Measurements from ENCODE around the gene HTR3C. TPM values are rescaled to one million over a fixed set of nuclear protein-coding genes. Genes with fewer than 3 reads are reported as not detected.

The HTR3C gene
- total and polyA plus RNA-seq, 10 donors, result not detected

DNA sequence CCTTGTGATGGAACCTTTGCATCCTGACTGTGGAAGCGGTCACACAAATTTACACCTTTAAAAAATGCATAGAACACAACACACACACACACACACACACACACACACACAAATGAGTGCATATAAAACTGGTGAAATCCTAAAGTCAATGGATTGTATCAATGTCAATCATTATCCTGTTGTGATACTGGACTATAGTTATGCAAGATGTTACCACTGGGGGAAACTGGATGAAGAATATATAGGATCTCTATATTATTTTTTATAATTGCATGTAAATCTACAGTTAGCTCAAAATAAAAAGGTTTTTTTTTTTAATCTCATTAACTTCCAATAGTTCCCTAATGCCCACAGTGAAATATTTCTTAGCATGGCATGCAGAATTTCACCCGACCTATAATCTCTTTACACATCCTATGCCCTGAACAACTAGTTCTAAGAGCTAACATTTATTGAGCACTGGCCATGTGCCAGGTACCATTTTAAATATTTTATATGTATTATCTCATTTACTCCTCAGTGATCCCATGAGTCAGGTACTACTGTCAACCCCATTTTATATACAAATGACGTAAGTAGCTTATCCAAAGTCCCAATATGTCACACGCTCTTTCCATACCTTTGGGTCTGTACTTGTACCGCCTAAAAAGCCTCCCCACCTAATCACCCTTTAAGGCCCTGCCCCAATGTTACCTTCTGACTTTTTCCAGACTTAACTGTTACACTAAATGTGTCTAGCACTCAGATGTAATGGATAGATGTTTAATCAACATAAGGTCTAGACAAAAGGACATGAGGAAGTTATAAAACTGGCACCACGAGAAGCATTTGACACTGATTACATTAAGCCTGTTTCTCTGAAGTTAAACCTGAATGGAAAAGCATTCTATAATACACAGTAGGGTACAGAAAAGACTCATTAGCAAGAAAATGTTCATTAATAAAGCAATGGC is 40.6 kb upstream of the HTR3C start:
- intact Hi-C loops (cut with DNase I; ENCODE audit: low total_unique reads), result no loop called here
- peaks cover 0 to 42% (median 28%) of the 10 kb centered on the region in 6 donors for H3K4me1 ChIP-seq
- 78 to 96% (median 89%) methylated on average over 6 of the region's 6 CpGs for WGBS, 5 donors
- H3K4me3 ChIP-seq, result no peak overlapping the region
- H3K27ac ChIP-seq, result no peak overlapping the region
- no peak for DNase-seq
- H3K27me3 ChIP-seq (replicated peaks in 1 of 7), result no peaks in the 10 kb centered on the region
- no peaks in the 10 kb centered on the region for H3K9me3 ChIP-seq
- TF ChIP-seq POLR2AphosphoS5 (IDR thresholded peaks at IDR 0.05) (no peak), POLR2A (IDR thresholded peaks at IDR 0.05) (no peak)
- TF ChIP-seq, protein P1, sequence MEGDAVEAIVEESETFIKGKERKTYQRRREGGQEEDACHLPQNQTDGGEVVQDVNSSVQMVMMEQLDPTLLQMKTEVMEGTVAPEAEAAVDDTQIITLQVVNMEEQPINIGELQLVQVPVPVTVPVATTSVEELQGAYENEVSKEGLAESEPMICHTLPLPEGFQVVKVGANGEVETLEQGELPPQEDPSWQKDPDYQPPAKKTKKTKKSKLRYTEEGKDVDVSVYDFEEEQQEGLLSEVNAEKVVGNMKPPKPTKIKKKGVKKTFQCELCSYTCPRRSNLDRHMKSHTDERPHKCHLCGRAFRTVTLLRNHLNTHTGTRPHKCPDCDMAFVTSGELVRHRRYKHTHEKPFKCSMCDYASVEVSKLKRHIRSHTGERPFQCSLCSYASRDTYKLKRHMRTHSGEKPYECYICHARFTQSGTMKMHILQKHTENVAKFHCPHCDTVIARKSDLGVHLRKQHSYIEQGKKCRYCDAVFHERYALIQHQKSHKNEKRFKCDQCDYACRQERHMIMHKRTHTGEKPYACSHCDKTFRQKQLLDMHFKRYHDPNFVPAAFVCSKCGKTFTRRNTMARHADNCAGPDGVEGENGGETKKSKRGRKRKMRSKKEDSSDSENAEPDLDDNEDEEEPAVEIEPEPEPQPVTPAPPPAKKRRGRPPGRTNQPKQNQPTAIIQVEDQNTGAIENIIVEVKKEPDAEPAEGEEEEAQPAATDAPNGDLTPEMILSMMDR (IDR thresholded peaks at IDR 0.05 in 8 of 11, conservative IDR thresholded peaks at IDR 0.05 in 3 of 11), result no peak
- peaks cover 0 to 62% (median 18%) of the 10 kb centered on the region in 6 donors for H3K36me3 ChIP-seq

DNA sequence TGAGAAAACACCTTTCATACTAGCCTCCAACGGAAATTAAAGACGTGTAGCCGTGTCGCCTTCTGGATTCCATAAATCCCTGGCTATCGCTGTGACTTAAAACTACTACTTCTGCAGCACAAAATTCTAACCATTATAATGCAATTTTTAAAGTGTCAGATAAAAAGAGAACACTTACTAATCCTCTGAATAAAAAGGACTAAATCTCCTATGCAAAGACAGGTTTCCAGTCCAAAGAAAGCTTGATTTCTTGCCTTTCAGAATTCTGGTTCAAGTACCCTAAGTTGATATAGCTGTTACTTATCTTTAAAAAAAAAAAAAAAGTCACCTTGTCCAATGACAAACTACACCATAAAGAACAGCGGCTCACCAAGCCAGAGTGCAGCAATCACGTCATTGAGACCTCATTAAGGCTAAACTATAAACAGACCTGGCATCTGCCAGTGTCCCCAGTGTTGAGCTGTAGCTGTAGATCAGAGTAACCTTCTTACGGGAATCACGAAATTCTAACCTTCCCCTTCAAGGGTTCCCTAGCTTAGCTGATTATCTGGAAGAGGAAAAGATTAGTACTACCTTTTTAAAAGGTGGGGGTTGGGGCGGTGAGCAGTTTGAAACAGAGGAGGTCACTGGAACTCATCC is 37.3 kb upstream of the HTR3C start:
- WGBS, 5 donors, result 91 to 94% (median 93%) methylated on average over 10 of the region's 10 CpGs
- intact Hi-C loops (cut with DNase I; ENCODE audit: low total_unique reads), result loop anchor here (5.0 kb wide), 1 partner anchor 118 kb away; no protein-coding TSS in a partner anchor
- H3K9me3 ChIP-seq, result no peaks in the 10 kb centered on the region
- peaks cover 0 to 36% (median 20%) of the 10 kb centered on the region in 6 donors for H3K4me1 ChIP-seq
- H3K27me3 ChIP-seq (replicated peaks in 1 of 7), result no peaks in the 10 kb centered on the region
- no peak for TF ChIP-seq POLR2AphosphoS5 (IDR thresholded peaks at IDR 0.05)
- TF ChIP-seq POLR2A (IDR thresholded peaks at IDR 0.05), result no peak
- TF ChIP-seq, protein P1 (IDR thresholded peaks at IDR 0.05 in 8 of 11, conservative IDR thresholded peaks at IDR 0.05 in 3 of 11), result no peak
- DNase-seq, result no peak
- peak overlapping the region in 1 of 8 donors; percentile 85 for H3K27ac ChIP-seq
- peak overlapping the region in 3 of 8 donors; percentile 2 to 96 (median 75) for H3K4me3 ChIP-seq
- H3K36me3 ChIP-seq, result peaks cover 0 to 39% (median 16%) of the 10 kb centered on the region in 6 donors

DNA sequence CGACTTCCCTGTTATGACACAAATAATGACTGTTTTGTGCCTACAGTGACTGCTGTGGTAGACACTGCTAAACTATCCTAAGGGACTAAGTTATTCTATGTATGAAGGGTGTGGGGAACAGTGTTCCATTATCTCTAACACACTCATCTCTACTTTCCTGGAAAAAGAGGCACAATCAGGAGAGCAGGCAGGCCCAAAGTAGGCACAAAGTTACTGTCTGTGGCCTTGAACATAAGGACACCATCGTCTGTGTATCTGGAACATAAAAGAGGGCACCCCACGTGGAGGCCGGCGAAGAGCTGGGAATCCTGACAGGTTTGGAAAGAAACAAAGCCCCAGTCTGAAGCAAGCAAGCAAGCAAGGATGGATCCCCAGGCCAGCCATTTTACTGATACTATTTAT is 36.7 kb upstream of the HTR3C start:
- H3K4me1 ChIP-seq, result peaks cover 0 to 36% (median 20%) of the 10 kb centered on the region in 6 donors
- peak overlapping the region in 1 of 8 donors; percentile 85 for H3K27ac ChIP-seq
- no peaks in the 10 kb centered on the region for H3K27me3 ChIP-seq (replicated peaks in 1 of 7)
- no peak for DNase-seq
- peaks cover 0 to 33% (median 15%) of the 10 kb centered on the region in 6 donors for H3K36me3 ChIP-seq
- 69 to 86% (median 78%) methylated on average over 5 of the region's 5 CpGs for WGBS, 5 donors
- intact Hi-C loops (cut with DNase I; ENCODE audit: low total_unique reads), result loop anchor here (5.0 kb wide), 1 partner anchor 119 kb away; no protein-coding TSS in a partner anchor
- H3K9me3 ChIP-seq, result no peaks in the 10 kb centered on the region
- H3K4me3 ChIP-seq, result peak overlapping the region in 4 of 8 donors; percentile 61 to 100 (median 86)
- TF ChIP-seq, protein P1 (IDR thresholded peaks at IDR 0.05 in 8 of 11, conservative IDR thresholded peaks at IDR 0.05 in 3 of 11), result no peak
- TF ChIP-seq POLR2A (IDR thresholded peaks at IDR 0.05) (no peak), POLR2AphosphoS5 (IDR thresholded peaks at IDR 0.05) (no peak)

All from spleen (tissue), 11 donors.